Glomerular visceral epithelial cell (primary cell): Measurements from ENCODE around the gene CCR6.
"Not testable (repeated sequence)": the region's sequence is repeated elsewhere in the genome, so short reads cannot be mapped to it uniquely, and the experiment has no call there.

Experiments
- DNase-seq: peaks from one replicate; pipeline ENCODE4 v3.0.0-alpha.2; 2016; ENCODE audit errors: extremely low spot score

CCR6 gene

GRCh38 chr6:167169867-167170266 lies 47.0 kb downstream of the CCR6 start:
- DNase-seq = not testable (repeated sequence)

GRCh38 chr6:167171300-167171699 lies 48.4 kb downstream of the CCR6 start:
- not testable (repeated sequence) for DNase-seq

GRCh38 chr6:167172011-167172410 lies 49.1 kb downstream of the CCR6 start:
- not testable (repeated sequence) for DNase-seq

GRCh38 chr6:167177271-167177670 lies 54.4 kb downstream of the CCR6 start:
- DNase-seq = not testable (repeated sequence)

- not testable (repeated sequence) for DNase-seq
Observed at GRCh38 chr6:167178896-167179655, 56.2 kb downstream of the CCR6 start.

- not testable (repeated sequence) for DNase-seq
Observed at GRCh38 chr6:167180086-167180485, 57.2 kb downstream of the CCR6 start.

- DNase-seq = not testable (repeated sequence)
Observed at GRCh38 chr6:167181351-167181750, 58.5 kb downstream of the CCR6 start.

GRCh38 chr6:167182913-167183314 lies 60.0 kb downstream of the CCR6 start:
- DNase-seq = not testable (repeated sequence)

GRCh38 chr6:167185101-167185500 lies 62.2 kb downstream of the CCR6 start:
- not testable (repeated sequence) for DNase-seq

- not testable (repeated sequence) for DNase-seq
Observed at GRCh38 chr6:167187275-167187674, 64.4 kb downstream of the CCR6 start.
